ENCODE results near the gene AOC1.
A peak's percentile ranks its signal among the peaks of the same experiment; 100 is the strongest.

AOC1 gene

DNA sequence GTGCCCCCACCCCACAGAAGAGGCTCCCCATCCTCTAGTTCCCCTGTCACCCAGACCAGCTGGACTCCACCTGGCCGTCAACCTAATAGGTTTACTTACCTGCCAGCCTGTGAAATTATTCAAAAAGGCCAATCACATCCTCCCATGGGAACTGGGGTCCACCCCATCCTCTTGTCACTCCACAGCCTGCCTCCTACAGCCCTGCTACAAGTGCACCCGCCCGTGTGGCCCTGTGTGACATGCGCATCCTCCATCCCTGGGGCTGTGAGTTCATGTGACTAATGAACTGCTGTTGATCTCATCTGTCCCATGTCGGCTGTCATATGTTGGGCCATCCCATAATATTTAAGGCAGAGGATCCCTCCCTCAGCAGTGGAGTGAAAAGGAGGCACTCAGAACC lies 39.4 kb downstream of the AOC1 start:
- TF ChIP-seq CTCF (IDR thresholded peaks at IDR 0.05): no peak

GRCh38 chr7:150895809-150896208 lies 43.5 kb downstream of the AOC1 start:
- H3K9ac ChIP-seq: no peak overlapping the region
- no peaks in the 10 kb centered on the region for H3K4me1 ChIP-seq
- no peaks in the 10 kb centered on the region for H3K79me2 ChIP-seq
- H3K4me2 ChIP-seq (ENCODE audit: low read length): no peak overlapping the region
- no peak overlapping the region for H2AFZ ChIP-seq
- no peak for TF ChIP-seq CTCF (IDR thresholded peaks at IDR 0.05)
- no peaks in the 10 kb centered on the region for H3K27me3 ChIP-seq (ENCODE audit: control insufficient read depth, insufficient read depth, low read length)
- H3K36me3 ChIP-seq (ENCODE audit: control insufficient read depth, insufficient read depth, low read length): no peaks in the 10 kb centered on the region
- H3K4me3 ChIP-seq (ENCODE audit: low read depth, low read length): no peak overlapping the region
- H3K27ac ChIP-seq: no peak overlapping the region
- no peaks in the 10 kb centered on the region for H3K9me3 ChIP-seq (ENCODE audit: control insufficient read depth, low read length)

More for the DNA sequence above, 39.4 kb downstream of the AOC1 start:
- Histone ChIP-seq H3K27ac (no peak overlapping the region), H3K79me2 (no peaks in the 10 kb centered on the region), H3K4me2 (ENCODE audit: low read length) (no peak overlapping the region), H3K4me1 (no peaks in the 10 kb centered on the region), H3K9me3 (ENCODE audit: control insufficient read depth, low read length) (no peaks in the 10 kb centered on the region), H3K36me3 (ENCODE audit: control insufficient read depth, insufficient read depth, low read length) (no peaks in the 10 kb centered on the region), H3K9ac (no peak overlapping the region), H3K4me3 (ENCODE audit: low read depth, low read length) (no peak overlapping the region), H2AFZ (no peak overlapping the region), H3K27me3 (ENCODE audit: control insufficient read depth, insufficient read depth, low read length) (no peaks in the 10 kb centered on the region)

DNA sequence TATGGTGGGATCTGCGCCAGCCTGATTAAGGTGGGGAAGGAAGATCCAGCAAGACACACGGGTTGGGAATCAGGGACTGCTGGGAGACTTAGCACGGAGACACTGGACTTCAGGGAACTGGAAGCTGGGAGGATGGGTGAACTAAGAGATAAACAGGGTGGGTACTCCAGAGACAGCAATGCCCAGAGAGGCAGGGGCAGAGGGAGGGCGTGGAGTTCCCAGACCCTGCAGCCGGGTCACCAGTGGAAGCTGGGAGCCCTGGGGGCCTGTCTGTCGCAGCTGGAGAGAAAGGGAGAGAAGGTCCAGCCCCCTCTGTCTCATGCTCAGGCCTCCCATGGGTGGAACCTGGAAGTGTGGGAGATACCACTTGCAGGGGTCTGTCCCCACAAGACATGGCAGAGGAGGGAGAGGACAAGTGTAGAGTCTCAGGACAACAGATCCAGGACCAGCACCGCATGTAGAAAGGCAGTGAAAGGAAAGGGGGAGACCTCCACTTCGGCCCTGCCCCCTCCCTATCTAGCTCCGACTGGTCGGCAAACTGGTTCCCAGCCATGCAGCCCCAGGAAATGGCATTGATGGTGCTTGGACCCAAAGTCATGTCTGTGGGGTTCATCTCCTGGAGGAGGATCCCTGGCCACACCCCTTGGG lies 44.4 kb downstream of the AOC1 start:
- Histone ChIP-seq H3K9ac (no peak overlapping the region), H3K4me3 (ENCODE audit: low read depth, low read length) (no peak overlapping the region)

GRCh38 chr7:150897502-150898474 lies 45.5 kb downstream of the AOC1 start:
- no peak overlapping the region for H3K9ac ChIP-seq
- TF ChIP-seq CTCF (IDR thresholded peaks at IDR 0.05): no peak
- no peak overlapping the region for H3K27ac ChIP-seq
- no peaks in the 10 kb centered on the region for H3K27me3 ChIP-seq (ENCODE audit: control insufficient read depth, insufficient read depth, low read length)
- no peaks in the 10 kb centered on the region for H3K4me1 ChIP-seq
- H3K9me3 ChIP-seq (ENCODE audit: control insufficient read depth, low read length): no peaks in the 10 kb centered on the region
- H2AFZ ChIP-seq: peak overlapping the region; percentile 59
- no peak overlapping the region for H3K4me2 ChIP-seq (ENCODE audit: low read length)
- H3K79me2 ChIP-seq: no peaks in the 10 kb centered on the region
- H3K36me3 ChIP-seq (ENCODE audit: control insufficient read depth, insufficient read depth, low read length): no peaks in the 10 kb centered on the region
- no peak overlapping the region for H3K4me3 ChIP-seq (ENCODE audit: low read depth, low read length)

More for the DNA sequence above, 44.4 kb downstream of the AOC1 start:
- TF ChIP-seq CTCF (IDR thresholded peaks at IDR 0.05): no peak
- Histone ChIP-seq H3K36me3 (ENCODE audit: control insufficient read depth, insufficient read depth, low read length) (no peaks in the 10 kb centered on the region), H3K4me1 (no peaks in the 10 kb centered on the region), H3K27ac (no peak overlapping the region), H3K4me2 (ENCODE audit: low read length) (no peak overlapping the region), H3K79me2 (no peaks in the 10 kb centered on the region), H2AFZ (no peak overlapping the region), H3K9me3 (ENCODE audit: control insufficient read depth, low read length) (no peaks in the 10 kb centered on the region), H3K27me3 (ENCODE audit: control insufficient read depth, insufficient read depth, low read length) (no peaks in the 10 kb centered on the region)
